HepG2 (cell line): ENCODE measurements around the gene PRKN. TPM values are rescaled to one million over a fixed set of nuclear protein-coding genes. Genes with fewer than 3 reads are reported as not detected.
"Not testable (repeated sequence)": the region's sequence is repeated elsewhere in the genome, so short reads cannot be mapped to it uniquely, and the experiment has no call there.

Experiments
- ATAC-seq: fragments of 200-7000 bp; cut with Tn5 transposase; 3 replicates; pipeline ENCODE4 v1.9.1; 2020; ENCODE audit warnings: mild to moderate bottlenecking, moderate library complexity
- BruUV-seq: library from RNA; stranded (reverse); fragments of 400-500 nt; replicated peaks from 2 replicates; lab custom pipeline; 2021; lab: Mats Ljungman, UMichigan
- CTCF ChIA-PET: fragments of 300-600 bp; formaldehyde crosslinking; extraction: SDS; loops from one replicate; lab custom pipeline; 2021; ENCODE audit warnings: low total read pairs, inconsistent platforms, low intra/inter-chr PET ratio; lab: Yijun Ruan, JAX
- POLR2A ChIA-PET: fragments of 350-600 bp; sonication (Branson Sonifier 250); formaldehyde crosslinking; loops from one replicate; lab custom pipeline; 2020; ENCODE audit warnings: antibody characterized with exemption, inconsistent platforms; lab: Yijun Ruan, JAX
- DNase-seq: peaks from one replicate; pipeline ENCODE4 v3.0.0-alpha.2; 2015; ENCODE audit warnings: low spot score
- FAIRE-seq: peaks from 3 replicates; lab custom pipeline; 2011; peaks lifted over from hg19 to GRCh38; lab: Jason Lieb, UNC
- H2AFZ ChIP-seq: one replicate; pipeline ENCODE4 v1.6.1; 2011; ENCODE audit warnings: low read length, inconsistent platforms
- H3K27ac ChIP-seq: fragments of 300-600 bp; 3 replicates; pipeline ENCODE4 v1.8.0; 2011; ENCODE audit warnings: mixed run types, mild to moderate bottlenecking, mixed read lengths, low read length, inconsistent platforms; ENCODE audit not compliant: insufficient read depth; ENCODE audit errors: extremely low read length
- H3K27me3 ChIP-seq, 2 experiments: fragments of 200-600 bp in 1 of 2; 2 replicates in 1 of 2; 3 replicates in 1 of 2; pipeline versions ENCODE4 v1.6.0 to v1.8.0; 2011; ENCODE audit warnings: low read length in 2 of 2, mild to moderate bottlenecking in 2 of 2, moderate library complexity in 2 of 2, inconsistent platforms in 1 of 2; ENCODE audit not compliant: insufficient read depth in 2 of 2, control insufficient read depth in 1 of 2
- H3K36me3 ChIP-seq, 2 experiments: fragments of 200-600 bp in 1 of 2; replicated peaks in 1 of 2; 2 replicates in 1 of 2; 3 replicates in 1 of 2; pipeline versions ENCODE4 v1.5.1 to v1.8.0; 2011; ENCODE audit warnings: low read length in 2 of 2, inconsistent platforms in 1 of 2; ENCODE audit not compliant: insufficient read depth in 2 of 2, control insufficient read depth in 1 of 2
- H3K4me1 ChIP-seq: 2 replicates; pipeline ENCODE4 v1.5.1; 2012; ENCODE audit warnings: low read length, inconsistent platforms; ENCODE audit not compliant: insufficient read depth
- H3K4me2 ChIP-seq: 2 replicates; pipeline ENCODE4 v1.6.0; 2011; ENCODE audit warnings: low read depth, low read length, inconsistent platforms
- H3K4me3 ChIP-seq, 3 experiments: fragments of 200-600 bp in 1 of 3; sonication (generic), shearing (Covaris generic) in 1 of 3; replicated peaks in 1 of 3; 2 replicates each; pipeline ENCODE4 v1.5.1; 2011 to 2016; ENCODE audit warnings: low read length in 3 of 3, inconsistent platforms in 2 of 3, low read depth in 2 of 3, mild to moderate bottlenecking in 2 of 3, control low read depth in 1 of 3, mixed read lengths in 1 of 3; ENCODE audit not compliant: insufficient read depth in 1 of 3
- H3K79me2 ChIP-seq: one replicate; pipeline ENCODE4 v1.6.1; 2011; ENCODE audit warnings: low read length, inconsistent platforms; ENCODE audit not compliant: insufficient read depth
- H3K9ac ChIP-seq: 2 replicates; pipeline ENCODE4 v1.6.0; 2011; ENCODE audit warnings: mild to moderate bottlenecking, low read depth, low read length, inconsistent platforms; ENCODE audit not compliant: insufficient read depth
- H3K9me3 ChIP-seq: 2 replicates; pipeline ENCODE4 v1.5.1; 2012; ENCODE audit warnings: mild to moderate bottlenecking, low read length
- H4K20me1 ChIP-seq: 2 replicates; pipeline ENCODE4 v1.6.0; 2011; ENCODE audit warnings: inconsistent platforms, mild to moderate bottlenecking, low read length, moderate library complexity; ENCODE audit not compliant: insufficient read depth
- WGBS: methylation state at CpG from one replicate; pipeline ENCODE4 v1.1.6; 2017; ENCODE audit warnings: low lambda C conversion rate; 5-methylcytosine and 5-hydroxymethylcytosine counted together
- in situ Hi-C: cut with HindIII; loops from 2 replicates; pipeline ENCODE4 v1.10.0; 2017; ENCODE audit warnings: low pct_unique_long_range_greater_than_20kb; ENCODE audit not compliant: extremely low pct_ligation_motif_present
- intact Hi-C: fragments of 100-400 bp; cut with micrococcal nuclease; formaldehyde crosslinking; loops from one replicate; pipeline ENCODE4 v1.10.0; 2022; ENCODE audit not compliant: unreplicated experiment
- polyA plus RNA-seq, 8 experiments: library from polyadenylated mRNA; depleted of rRNA in 3 of 8; stranded (reverse) in 7 of 8; unstranded in 1 of 8; fragments of >200 nt; fragmentation: Illumina TruSeq in 4 of 8; extraction: Trizol in 4 of 8; gene quantifications; 2 replicates each; pipeline versions ENCODE4 v1.2.1 to v1.2.3, GENCODE V29; 2011 to 2016; ENCODE audit warnings: low read depth in 4 of 8, missing spikeins in 1 of 8, mixed read lengths in 1 of 8; ENCODE audit not compliant: insufficient read depth in 1 of 8
- total RNA-seq, 5 experiments: library from RNA; depleted of rRNA; stranded (reverse); fragments of >200 nt; fragmentation: Illumina TruSeq; extraction: Trizol; gene quantifications; 2 replicates each; pipeline ENCODE4 v1.2.3, GENCODE V29; 2016; ENCODE audit warnings: low read depth in 1 of 5
- TF ChIP-seq, protein P1 (sequence below): conservative IDR thresholded peaks from 2 replicates; pipeline ENCODE4 v1.6.1; 2018; ENCODE audit warnings: missing genetic modification reagents
- TF ChIP-seq, protein P2 (sequence below): sonication (generic); formaldehyde crosslinking; IDR thresholded peaks from 2 replicates; pipeline ENCODE4 v1.4.0; 2020; ENCODE audit warnings: mild to moderate bottlenecking, missing genetic modification reagents, borderline replicate concordance

PRKN gene
- total and polyA plus RNA-seq, 2 of the 13 experiments (the other 11 are each of a cell fraction or from before 2014, with no cell fraction given) = 0.31 to 0.44 TPM

DNA sequence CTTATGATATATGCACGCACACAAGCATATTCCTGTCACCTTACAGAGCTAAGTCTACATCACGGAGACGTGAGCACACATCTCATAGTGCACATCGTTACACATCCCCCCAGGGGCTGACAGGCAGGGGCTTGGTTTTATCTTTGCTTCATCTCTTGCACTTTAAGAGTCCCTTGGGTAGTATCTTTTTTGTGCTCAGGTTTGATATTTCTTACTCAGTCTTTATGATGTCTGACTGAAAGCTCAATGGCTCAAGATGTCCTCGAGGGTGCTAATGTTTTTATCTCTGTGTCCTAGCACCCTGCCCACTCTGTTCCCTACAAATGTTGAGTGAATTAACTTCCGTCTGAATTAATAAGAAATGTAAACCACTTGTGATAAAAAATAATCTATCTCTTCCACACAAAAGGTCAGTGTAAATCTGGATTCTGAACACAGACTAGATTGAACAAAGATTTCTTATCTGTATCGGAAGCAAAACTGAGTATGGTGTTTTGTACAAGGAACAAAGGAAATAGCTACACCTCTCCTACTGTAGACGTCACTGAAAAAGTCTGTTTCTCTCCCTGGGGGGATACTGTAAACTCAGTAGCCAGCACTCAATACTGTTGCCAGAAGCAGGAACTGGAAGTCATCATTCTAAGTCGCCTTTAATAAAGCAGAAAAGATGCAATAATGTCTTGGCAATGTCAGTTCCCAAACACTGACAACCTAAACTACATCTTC is 195.1 kb downstream of the PRKN start:
- ATAC-seq (no peak), DNase-seq (no peak), FAIRE-seq (no peak)
- in situ Hi-C loops (no loop called here), intact Hi-C loops (no loop called here)
- no peak overlapping the region for H3K9ac ChIP-seq
- no peaks in the 10 kb centered on the region for H3K27me3 ChIP-seq
- no peak overlapping the region for H2AFZ ChIP-seq
- ChIA-PET CTCF (no interaction called here), POLR2A (no interaction called here)
- TF ChIP-seq, protein P1, sequence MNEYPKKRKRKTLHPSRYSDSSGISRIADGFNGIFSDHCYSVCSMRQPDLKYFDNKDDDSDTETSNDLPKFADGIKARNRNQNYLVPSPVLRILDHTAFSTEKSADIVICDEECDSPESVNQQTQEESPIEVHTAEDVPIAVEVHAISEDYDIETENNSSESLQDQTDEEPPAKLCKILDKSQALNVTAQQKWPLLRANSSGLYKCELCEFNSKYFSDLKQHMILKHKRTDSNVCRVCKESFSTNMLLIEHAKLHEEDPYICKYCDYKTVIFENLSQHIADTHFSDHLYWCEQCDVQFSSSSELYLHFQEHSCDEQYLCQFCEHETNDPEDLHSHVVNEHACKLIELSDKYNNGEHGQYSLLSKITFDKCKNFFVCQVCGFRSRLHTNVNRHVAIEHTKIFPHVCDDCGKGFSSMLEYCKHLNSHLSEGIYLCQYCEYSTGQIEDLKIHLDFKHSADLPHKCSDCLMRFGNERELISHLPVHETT = no peak
- TF ChIP-seq, protein P2, sequence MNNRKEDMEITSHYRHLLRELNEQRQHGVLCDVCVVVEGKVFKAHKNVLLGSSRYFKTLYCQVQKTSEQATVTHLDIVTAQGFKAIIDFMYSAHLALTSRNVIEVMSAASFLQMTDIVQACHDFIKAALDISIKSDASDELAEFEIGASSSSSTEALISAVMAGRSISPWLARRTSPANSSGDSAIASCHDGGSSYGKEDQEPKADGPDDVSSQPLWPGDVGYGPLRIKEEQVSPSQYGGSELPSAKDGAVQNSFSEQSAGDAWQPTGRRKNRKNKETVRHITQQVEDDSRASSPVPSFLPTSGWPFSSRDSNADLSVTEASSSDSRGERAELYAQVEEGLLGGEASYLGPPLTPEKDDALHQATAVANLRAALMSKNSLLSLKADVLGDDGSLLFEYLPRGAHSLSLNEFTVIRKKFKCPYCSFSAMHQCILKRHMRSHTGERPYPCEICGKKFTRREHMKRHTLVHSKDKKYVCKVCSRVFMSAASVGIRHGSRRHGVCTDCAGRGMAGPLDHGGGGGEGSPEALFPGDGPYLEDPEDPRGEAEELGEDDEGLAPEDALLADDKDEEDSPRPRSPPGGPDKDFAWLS = no peak
- H3K4me3 ChIP-seq = no peak overlapping the region
- 37% methylated on average over 9 of the region's 9 CpGs for WGBS
- H4K20me1 ChIP-seq = no peaks in the 10 kb centered on the region
- H3K79me2 ChIP-seq = no peaks in the 10 kb centered on the region
- no peaks in the 10 kb centered on the region for H3K4me1 ChIP-seq
- no TSS peak for BruUV-seq
- no peaks in the 10 kb centered on the region for H3K9me3 ChIP-seq
- no peak overlapping the region for H3K4me2 ChIP-seq
- H3K36me3 ChIP-seq = no peaks in the 10 kb centered on the region
- no peak overlapping the region for H3K27ac ChIP-seq

DNA sequence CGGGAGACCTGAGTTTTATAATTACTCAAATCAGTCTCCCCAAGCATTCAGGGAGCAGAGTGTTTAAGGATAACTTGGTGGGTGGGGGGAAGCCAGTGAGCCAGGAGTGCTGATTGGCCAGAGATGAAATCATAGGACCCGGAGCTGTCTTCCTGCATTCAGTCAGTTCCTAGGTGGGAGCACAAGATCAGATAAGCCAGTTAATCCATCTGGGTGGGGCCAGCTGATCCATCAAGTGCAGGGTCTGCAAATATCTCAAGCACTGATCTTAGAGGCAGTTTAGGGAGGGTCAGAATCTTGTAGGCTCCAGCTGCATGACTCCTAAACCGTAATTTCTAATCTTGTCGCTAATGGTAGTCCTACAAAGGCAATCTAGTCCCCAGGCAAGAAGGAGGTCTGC is 196.2 kb downstream of the PRKN start:
- CTCF ChIA-PET, intact Hi-C loops, H3K9me3 ChIP-seq, H3K9ac ChIP-seq, H3K4me1 ChIP-seq, BruUV-seq, H3K79me2 ChIP-seq, DNase-seq, POLR2A ChIA-PET, H3K4me2 ChIP-seq, H3K36me3 ChIP-seq, FAIRE-seq, H3K4me3 ChIP-seq, H4K20me1 ChIP-seq, in situ Hi-C loops, H2AFZ ChIP-seq, ATAC-seq, H3K27me3 ChIP-seq, H3K27ac ChIP-seq: not testable (repeated sequence)
- WGBS = 74% methylated on average over 4 of the region's 4 CpGs
